HepG2 (cell line): ENCODE results near the gene PLEKHA8. TPM values are rescaled to one million over a fixed set of nuclear protein-coding genes. Genes with fewer than 3 reads are reported as not detected.

Source experiments
- ARNT ChIP-seq: fragments of 450-650 bp; IDR thresholded peaks from 2 replicates; pipeline ENCODE4 v1.6.1; 2017
- ELF1 ChIP-seq: sonication (generic); formaldehyde crosslinking; IDR thresholded peaks from 2 replicates; pipeline ENCODE4 v1.4.0; 2020; ENCODE audit warnings: missing genetic modification reagents
- ELK4 ChIP-seq: sonication (generic); formaldehyde crosslinking; IDR thresholded peaks from 2 replicates; pipeline ENCODE4 v1.9.0; 2021; ENCODE audit warnings: missing genetic modification reagents, borderline replicate concordance
- FOXK2 ChIP-seq: fragments of 450-650 bp; IDR thresholded peaks from 2 replicates; pipeline ENCODE4 v1.6.1; 2016
- FOXM1 ChIP-seq: sonication (generic); formaldehyde crosslinking; IDR thresholded peaks from 2 replicates; pipeline ENCODE4 v1.5.0; 2020; ENCODE audit warnings: missing genetic modification reagents
- NAIF1 ChIP-seq: sonication (generic); formaldehyde crosslinking; IDR thresholded peaks from 2 replicates; pipeline ENCODE4 v1.5.0; 2020; ENCODE audit warnings: mild to moderate bottlenecking, missing genetic modification reagents, borderline replicate concordance
- NFE2L2 ChIP-seq: fragments of 150-350 bp; IDR thresholded peaks from 2 replicates; pipeline ENCODE4 v1.6.1; 2014; ENCODE audit warnings: low read length
- RFX3 ChIP-seq: IDR thresholded peaks from 2 replicates; pipeline ENCODE4 v1.6.1; 2016; ENCODE audit warnings: missing biosample characterization, missing genetic modification reagents
- SRSF1 ChIP-seq: fragments of 200-400 bp; formaldehyde crosslinking; optimal IDR thresholded peaks from 2 replicates; pipeline ENCODE3; 2017; ENCODE audit warnings: mild to moderate bottlenecking, low read depth, low read length, moderate library complexity
- ZFP37 ChIP-seq: sonication (generic); formaldehyde crosslinking; IDR thresholded peaks from 2 replicates; pipeline ENCODE4 v1.4.0; 2020; ENCODE audit warnings: missing genetic modification reagents, borderline replicate concordance
- ZFP90 ChIP-seq: sonication (generic); formaldehyde crosslinking; IDR thresholded peaks from 2 replicates; pipeline ENCODE4 v1.8.0; 2022; ENCODE audit warnings: missing genetic modification reagents, mild to moderate bottlenecking, inconsistent platforms, borderline replicate concordance
- ZMYM3 ChIP-seq: sonication (generic); formaldehyde crosslinking; IDR thresholded peaks from 2 replicates; pipeline ENCODE4 v1.5.1; 2020; ENCODE audit warnings: mild to moderate bottlenecking, missing genetic modification reagents
- ZNF101 ChIP-seq: sonication (generic); formaldehyde crosslinking; IDR thresholded peaks from 2 replicates; pipeline ENCODE4 v1.4.0; 2020; ENCODE audit warnings: mild to moderate bottlenecking, low read depth, missing genetic modification reagents, borderline replicate concordance
- ZNF33B ChIP-seq: sonication (generic); formaldehyde crosslinking; IDR thresholded peaks from 2 replicates; pipeline ENCODE4 v1.5.1; 2020; ENCODE audit warnings: mild to moderate bottlenecking, missing genetic modification reagents
- ZNF510 ChIP-seq: sonication (generic); formaldehyde crosslinking; IDR thresholded peaks from 2 replicates; pipeline ENCODE4 v1.4.0; 2020; ENCODE audit warnings: low read depth, mild to moderate bottlenecking, missing genetic modification reagents
- ZNF557 ChIP-seq: sonication (generic); formaldehyde crosslinking; IDR thresholded peaks from 2 replicates; pipeline ENCODE4 v1.4.0; 2020; ENCODE audit warnings: missing genetic modification reagents
- polyA plus RNA-seq, 8 experiments: library from polyadenylated mRNA; depleted of rRNA in 3 of 8; stranded (reverse) in 7 of 8; unstranded in 1 of 8; fragments of >200 nt; fragmentation: Illumina TruSeq in 4 of 8; extraction: Trizol in 4 of 8; gene quantifications; 2 replicates each; pipeline versions ENCODE4 v1.2.1 to v1.2.3, GENCODE V29; 2011 to 2016; ENCODE audit warnings: low read depth in 4 of 8, missing spikeins in 1 of 8, mixed read lengths in 1 of 8; ENCODE audit not compliant: insufficient read depth in 1 of 8
- total RNA-seq, 5 experiments: library from RNA; depleted of rRNA; stranded (reverse); fragments of >200 nt; fragmentation: Illumina TruSeq; extraction: Trizol; gene quantifications; 2 replicates each; pipeline ENCODE4 v1.2.3, GENCODE V29; 2016; ENCODE audit warnings: low read depth in 1 of 5
- TF ChIP-seq, protein P1 (sequence below): sonication (generic); formaldehyde crosslinking; IDR thresholded peaks from 2 replicates; pipeline ENCODE4 v1.8.1; 2023; ENCODE audit warnings: missing genetic modification reagents, inconsistent platforms, borderline replicate concordance
- TF ChIP-seq, protein P2 (sequence below): sonication (generic); formaldehyde crosslinking; IDR thresholded peaks from one replicate; pipeline ENCODE4 v1.5.1; 2020; ENCODE audit warnings: mild to moderate bottlenecking, missing genetic modification reagents; ENCODE audit errors: not compliant biosample characterization

Gene PLEKHA8
- total and polyA plus RNA-seq, 2 of the 13 experiments (the other 11 are each of a cell fraction or from before 2014, with no cell fraction given) = 12.5 to 26.4 TPM

DNA sequence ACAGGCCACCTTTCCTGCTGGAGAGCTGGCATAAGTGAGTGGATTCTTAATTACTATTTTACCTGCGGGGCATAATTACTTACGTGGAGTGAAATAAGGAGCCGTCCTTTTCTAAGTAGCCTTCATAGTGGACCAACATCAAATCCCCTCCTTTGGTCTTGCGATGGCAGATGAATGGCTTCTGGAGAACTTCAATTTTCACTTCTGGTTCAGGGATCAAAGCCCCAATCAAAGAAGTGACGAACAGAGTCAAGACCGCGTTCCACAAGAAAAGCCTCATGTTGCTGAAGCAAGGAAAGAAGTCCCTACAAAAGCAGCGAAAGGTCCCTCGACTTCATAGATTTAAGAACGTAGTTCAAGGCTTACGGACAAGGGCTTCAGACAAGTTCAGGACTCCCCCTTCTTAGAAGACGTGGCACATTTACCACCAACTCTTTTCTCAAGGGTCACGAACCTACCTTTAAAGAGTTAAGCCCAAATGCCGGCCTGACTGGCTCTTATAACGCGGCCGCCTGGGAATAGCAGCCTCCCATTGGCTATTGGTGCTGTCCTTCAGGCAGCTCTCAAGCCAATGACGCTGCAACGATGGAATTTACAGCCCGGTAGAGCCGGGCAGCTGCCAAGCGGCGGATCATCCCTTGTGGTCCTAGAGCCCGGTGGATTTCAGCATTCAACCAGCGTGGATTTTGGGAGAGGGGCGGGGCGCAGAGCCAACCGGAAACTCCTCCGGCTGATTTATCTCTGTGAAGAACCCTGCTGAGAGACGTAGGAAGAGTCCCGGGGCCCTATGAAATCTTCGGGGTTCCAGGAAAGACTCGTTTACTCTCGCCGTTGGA lies 1.8 kb upstream of the PLEKHA8 start, which contains the start of gene FKBP14 (continued):
- TF ChIP-seq ARNT (no peak), ZNF33B (CRISPR knock-in tag) (no peak), FOXK2 (no peak), ZMYM3 (CRISPR knock-in tag) (peak; percentile 65; the same call in 1 of the 2 replicates), ZFP37 (CRISPR knock-in tag) (0 out of 2 replicates have a peak, but pooled peaks have one; percentile 20), FOXM1 (CRISPR knock-in tag) (no peak), ELK4 (no peak), NFE2L2 (no peak), ZNF510 (CRISPR knock-in tag) (no peak), NAIF1 (CRISPR knock-in tag) (no peak), SRSF1 (no peak), ELF1 (CRISPR knock-in tag) (peak; percentile 64), RFX3 (CRISPR knock-in tag) (no peak), ZNF101 (CRISPR knock-in tag) (no peak), ZNF557 (no peak), ZFP90 (no peak)
- TF ChIP-seq, protein P1, sequence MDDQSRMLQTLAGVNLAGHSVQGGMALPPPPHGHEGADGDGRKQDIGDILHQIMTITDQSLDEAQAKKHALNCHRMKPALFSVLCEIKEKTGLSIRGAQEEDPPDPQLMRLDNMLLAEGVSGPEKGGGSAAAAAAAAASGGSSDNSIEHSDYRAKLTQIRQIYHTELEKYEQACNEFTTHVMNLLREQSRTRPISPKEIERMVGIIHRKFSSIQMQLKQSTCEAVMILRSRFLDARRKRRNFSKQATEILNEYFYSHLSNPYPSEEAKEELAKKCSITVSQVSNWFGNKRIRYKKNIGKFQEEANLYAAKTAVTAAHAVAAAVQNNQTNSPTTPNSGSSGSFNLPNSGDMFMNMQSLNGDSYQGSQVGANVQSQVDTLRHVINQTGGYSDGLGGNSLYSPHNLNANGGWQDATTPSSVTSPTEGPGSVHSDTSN (CRISPR knock-in tag) = peak; percentile 92; the same call in 1 of the 2 replicates
- TF ChIP-seq, protein P2, sequence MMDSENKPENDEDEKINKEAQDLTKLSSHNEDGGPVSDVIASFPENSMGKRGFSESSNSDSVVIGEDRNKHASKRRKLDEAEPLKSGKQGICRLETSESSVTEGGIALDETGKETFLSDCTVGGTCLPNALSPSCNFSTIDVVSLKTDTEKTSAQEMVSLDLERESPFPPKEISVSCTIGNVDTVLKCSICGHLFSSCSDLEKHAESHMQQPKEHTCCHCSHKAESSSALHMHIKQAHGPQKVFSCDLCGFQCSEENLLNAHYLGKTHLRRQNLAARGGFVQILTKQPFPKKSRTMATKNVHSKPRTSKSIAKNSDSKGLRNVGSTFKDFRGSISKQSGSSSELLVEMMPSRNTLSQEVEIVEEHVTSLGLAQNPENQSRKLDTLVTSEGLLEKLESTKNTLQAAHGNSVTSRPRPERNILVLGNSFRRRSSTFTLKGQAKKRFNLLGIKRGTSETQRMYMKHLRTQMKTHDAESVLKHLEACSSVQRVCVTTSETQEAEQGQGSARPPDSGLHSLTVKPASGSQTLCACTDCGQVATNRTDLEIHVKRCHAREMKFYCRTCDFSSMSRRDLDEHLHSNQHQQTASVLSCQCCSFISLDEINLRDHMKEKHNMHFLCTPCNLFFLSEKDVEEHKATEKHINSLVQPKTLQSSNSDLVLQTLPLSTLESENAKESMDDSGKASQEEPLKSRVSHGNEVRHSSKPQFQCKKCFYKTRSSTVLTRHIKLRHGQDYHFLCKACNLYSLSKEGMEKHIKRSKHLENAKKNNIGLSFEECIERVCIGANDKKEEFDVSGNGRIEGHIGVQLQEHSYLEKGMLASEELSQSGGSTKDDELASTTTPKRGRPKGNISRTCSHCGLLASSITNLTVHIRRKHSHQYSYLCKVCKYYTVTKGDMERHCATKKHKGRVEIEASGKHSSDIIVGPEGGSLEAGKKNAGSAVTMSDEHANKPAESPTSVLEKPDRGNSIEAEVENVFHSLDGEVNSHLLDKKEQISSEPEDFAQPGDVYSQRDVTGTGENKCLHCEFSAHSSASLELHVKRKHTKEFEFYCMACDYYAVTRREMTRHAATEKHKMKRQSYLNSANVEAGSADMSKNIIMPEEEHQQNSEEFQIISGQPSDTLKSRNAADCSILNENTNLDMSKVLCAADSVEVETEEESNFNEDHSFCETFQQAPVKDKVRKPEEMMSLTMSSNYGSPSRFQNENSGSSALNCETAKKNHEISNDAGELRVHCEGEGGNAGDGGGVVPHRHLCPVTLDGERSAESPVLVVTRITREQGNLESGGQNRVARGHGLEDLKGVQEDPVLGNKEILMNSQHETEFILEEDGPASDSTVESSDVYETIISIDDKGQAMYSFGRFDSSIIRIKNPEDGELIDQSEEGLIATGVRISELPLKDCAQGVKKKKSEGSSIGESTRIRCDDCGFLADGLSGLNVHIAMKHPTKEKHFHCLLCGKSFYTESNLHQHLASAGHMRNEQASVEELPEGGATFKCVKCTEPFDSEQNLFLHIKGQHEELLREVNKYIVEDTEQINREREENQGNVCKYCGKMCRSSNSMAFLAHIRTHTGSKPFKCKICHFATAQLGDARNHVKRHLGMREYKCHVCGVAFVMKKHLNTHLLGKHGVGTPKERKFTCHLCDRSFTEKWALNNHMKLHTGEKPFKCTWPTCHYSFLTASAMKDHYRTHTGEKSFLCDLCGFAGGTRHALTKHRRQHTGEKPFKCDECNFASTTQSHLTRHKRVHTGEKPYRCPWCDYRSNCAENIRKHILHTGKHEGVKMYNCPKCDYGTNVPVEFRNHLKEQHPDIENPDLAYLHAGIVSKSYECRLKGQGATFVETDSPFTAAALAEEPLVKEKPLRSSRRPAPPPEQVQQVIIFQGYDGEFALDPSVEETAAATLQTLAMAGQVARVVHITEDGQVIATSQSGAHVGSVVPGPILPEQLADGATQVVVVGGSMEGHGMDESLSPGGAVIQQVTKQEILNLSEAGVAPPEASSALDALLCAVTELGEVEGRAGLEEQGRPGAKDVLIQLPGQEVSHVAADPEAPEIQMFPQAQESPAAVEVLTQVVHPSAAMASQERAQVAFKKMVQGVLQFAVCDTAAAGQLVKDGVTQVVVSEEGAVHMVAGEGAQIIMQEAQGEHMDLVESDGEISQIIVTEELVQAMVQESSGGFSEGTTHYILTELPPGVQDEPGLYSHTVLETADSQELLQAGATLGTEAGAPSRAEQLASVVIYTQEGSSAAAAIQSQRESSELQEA (CRISPR knock-in tag) = no peak
